ENCODE results near the gene PRCP.
"Not testable (repeated sequence)": the region's sequence is repeated elsewhere in the genome, so short reads cannot be mapped to it uniquely, and the experiment has no call there.

Gene PRCP

GRCh38 chr11:82900277-82901164 is at the start of gene PRCP:
PRCP (minus strand) TSS chr11:82900430; CDS start chr11:82900402, 28 bp downstream.
- peak; percentile 80 for DNase-seq (ENCODE audit: low read depth)

DNA sequence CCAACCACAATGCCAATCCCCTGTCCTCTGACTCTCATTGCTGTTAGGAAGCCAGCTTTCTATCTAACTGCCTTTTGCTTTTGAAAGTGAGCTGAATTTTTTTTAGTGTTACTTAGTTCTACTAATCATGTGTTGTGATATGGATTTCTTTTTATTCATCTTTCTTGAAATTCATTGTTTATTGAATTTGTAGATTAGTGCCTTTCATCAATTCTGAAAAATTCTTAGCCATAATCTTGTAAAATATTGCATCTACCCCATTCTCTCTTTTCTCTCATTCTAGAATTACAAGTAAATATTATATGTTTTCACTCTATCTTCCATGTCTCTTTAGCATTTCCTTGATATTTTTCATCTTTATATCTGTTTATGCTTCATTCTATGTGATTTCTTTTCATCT is 49.1 kb upstream of the PRCP start:
- no peak for DNase-seq (ENCODE audit: low read depth)

- no peak for DNase-seq (ENCODE audit: low read depth)
Measured at GRCh38 chr11:82945682-82946081, 45.5 kb upstream of the PRCP start.

GRCh38 chr11:82945041-82945440 is 44.8 kb upstream of the PRCP start:
- not testable (repeated sequence) for DNase-seq (ENCODE audit: low read depth)

GRCh38 chr11:82944198-82944597 is 44.0 kb upstream of the PRCP start:
- DNase-seq (ENCODE audit: low read depth): no peak

DNA sequence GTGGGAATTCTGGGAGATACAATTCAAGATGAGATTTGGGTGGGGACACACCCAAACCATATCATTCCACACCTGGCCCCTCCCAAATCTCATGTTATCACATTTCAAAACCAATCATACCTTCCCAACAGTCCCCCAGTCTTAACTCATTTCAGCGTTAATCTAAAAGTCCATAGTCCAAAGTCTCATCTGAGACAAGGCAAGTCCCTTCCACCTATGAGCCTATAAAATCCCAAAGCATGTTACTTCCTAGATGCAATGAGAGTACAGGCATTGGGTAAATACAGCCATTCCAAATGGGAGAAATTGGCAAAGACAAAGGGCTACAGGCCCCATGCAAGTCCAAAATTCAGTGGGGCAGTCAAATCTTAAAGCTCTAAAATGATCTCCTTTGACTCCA is 43.2 kb upstream of the PRCP start:
- DNase-seq (ENCODE audit: low read depth): not testable (repeated sequence)

- no peak for DNase-seq (ENCODE audit: low read depth)
Measured at GRCh38 chr11:82942376-82942775, 42.1 kb upstream of the PRCP start.

GRCh38 chr11:82939456-82939855 is 39.2 kb upstream of the PRCP start:
- no peak for DNase-seq (ENCODE audit: low read depth)

DNA sequence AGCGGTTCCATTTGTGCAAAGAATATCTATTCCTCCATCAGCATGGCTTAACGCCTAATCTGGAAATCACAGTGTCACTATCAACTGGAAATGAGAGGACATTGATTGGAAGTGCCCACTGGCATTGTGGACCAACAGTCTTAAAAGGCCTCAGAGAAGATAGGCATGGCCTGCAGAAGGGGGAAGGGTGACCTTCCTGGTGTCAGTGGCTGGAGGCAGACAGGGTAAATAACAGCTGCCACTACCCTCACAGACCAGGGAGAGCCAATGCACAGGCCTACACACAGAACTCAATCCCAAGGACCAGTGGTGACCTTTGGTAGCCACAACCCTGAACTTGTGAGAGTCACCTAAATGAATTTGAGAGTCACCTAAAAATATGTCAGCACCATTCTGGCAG is 37.3 kb upstream of the PRCP start:
- DNase-seq (ENCODE audit: low read depth): no peak

DNA sequence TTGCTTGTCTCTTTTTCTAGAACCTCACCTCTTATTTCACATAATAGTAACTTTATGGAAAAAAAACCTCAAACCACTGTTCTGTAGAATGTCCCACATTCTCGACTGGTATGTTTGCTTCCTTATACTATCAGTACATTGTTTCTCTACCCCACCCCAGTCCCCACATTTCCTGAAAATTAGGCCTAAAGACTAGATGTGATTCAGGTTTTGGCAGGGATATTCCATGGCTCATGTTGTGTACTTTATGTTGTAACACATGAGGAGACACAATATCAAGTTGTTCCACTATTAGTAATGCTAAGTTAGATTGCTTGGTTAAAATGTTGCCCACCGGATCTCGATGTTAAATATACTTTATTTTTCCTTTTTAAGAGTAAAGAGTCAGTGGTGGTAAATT is 36.0 kb upstream of the PRCP start:
- no peak for DNase-seq (ENCODE audit: low read depth)

DNA sequence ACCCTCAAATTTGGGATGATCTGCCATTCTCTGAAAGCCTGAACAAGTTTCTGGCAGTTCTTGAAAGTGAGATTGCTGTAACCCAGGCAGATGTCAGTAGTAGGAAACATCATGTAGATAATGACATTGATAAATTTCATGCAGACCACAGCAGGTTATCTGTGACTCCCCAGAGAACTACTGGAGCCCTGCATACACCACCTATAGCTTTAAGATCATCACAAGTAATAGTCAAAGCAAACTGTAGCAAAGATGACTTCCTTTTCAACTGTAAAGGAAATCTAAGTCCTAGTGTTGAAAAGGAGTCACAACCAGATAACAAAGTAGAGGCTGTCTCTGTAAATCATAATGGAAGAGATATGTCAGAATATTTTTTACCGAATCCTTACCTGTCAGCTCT is 32.3 kb upstream of the PRCP start:
- DNase-seq (ENCODE audit: low read depth): no peak

GRCh38 chr11:82930734-82931133 is 30.5 kb upstream of the PRCP start:
- no peak for DNase-seq (ENCODE audit: low read depth)

GRCh38 chr11:82930229-82930628 is 30.0 kb upstream of the PRCP start:
- DNase-seq (ENCODE audit: low read depth): no peak

DNA sequence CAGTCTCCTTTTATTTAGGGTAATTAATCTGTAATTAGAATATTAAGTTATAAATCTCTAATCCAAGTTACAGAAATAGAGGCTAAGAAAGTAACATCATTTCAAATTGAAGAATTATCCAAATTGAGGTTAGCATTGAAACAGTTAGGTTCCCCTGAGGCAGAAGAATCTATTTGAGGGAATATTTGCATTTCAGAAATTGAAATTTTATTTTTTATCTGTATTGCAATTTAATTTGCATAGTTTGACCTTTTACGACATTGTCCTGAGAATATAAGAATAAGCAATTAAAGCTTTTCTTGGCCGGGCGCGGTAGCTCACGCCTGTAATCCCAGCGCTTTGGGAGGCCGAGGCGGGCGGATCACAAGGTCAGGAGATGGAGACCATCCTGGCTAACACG is 28.9 kb upstream of the PRCP start:
- DNase-seq (ENCODE audit: low read depth): no peak

DNA sequence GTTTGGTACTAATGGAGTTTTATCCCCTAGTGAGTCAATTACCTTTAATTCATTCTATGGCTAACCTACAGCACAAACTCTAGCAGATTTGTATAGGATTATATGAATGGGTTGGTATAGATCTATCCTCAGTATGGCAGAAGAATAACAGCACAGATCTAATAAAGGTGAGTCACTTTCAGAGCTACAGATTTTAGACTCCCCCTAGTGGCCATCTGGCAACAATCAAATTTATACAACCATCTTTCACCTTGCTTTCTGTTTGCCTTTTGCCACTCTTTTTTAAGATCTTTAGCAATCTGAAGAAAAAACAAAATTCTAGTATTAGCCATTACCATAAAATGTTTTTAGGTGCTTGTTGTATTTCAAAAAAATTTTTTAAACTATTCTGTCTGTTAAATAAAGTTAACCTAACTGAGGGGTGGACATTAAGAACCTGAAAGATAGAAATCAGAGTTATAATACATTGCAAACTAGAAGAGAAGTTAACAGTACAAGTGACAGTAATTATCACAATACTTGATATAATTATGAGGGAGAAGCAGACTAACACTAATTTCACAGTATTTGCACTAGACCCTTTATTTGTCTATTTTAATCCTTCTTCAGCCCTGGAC is 27.1 kb upstream of the PRCP start:
- DNase-seq (ENCODE audit: low read depth): no peak

GRCh38 chr11:82924522-82925224 is 24.4 kb upstream of the PRCP start:
- DNase-seq (ENCODE audit: low read depth): no peak

DNA sequence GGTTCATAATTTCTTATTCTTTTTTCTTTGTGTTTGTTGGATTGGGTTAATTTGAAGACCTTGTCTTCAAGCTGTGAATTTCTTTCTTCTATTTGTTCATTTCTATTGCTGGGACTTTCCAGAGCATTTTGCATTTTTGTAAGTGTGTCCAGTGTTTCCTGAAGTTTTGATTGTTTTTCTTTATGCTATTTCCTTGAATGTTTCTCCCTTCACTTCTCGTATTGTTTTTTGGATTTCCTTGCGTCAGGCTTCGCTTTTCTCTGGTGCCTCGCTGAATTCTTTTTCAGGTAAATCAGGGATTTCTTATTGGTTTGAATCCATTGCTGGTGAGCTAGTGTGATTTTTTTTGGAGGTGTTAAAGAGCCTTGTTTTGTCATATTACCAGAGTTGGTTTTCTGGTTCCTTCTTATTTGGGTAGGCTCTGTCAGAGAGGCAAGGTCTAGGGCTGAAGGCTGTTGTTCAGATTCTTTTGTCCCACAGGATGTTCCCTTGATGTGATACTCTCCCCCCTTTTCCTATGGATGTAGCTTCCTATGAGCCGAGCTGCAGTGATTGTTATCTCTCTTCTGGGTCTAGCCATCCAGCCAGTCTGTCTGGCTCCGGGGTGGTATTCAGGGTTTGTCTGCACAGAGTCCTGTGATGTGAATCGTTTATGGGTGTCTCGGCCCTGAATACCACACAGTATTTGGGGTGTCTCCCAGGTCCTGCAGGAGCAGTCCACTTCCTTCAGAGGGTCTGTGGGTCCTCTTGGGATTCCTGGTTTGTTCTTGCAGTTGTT is 22.4 kb upstream of the PRCP start:
- DNase-seq (ENCODE audit: low read depth): not testable (repeated sequence)

DNA sequence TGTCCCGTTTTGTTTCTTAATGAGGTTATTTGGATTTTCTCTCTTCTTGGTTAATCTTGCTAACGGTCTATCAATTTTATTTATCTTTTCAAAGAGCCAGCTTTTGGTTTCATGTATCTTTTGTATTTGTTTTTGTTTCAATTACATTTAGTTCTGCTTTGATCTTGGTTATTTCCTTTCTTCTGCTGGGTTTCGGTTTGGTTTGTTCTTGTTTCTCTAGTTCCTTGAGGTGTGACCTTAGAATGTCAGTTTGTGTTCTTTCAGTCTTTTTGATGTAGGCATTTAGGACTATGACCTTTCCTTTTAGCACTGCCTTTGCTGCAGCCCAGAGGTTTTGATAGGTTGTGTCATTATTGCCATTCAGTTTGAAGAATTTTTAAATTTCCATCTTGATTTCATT is 20.0 kb upstream of the PRCP start:
- DNase-seq (ENCODE audit: low read depth): not testable (repeated sequence)

DNA sequence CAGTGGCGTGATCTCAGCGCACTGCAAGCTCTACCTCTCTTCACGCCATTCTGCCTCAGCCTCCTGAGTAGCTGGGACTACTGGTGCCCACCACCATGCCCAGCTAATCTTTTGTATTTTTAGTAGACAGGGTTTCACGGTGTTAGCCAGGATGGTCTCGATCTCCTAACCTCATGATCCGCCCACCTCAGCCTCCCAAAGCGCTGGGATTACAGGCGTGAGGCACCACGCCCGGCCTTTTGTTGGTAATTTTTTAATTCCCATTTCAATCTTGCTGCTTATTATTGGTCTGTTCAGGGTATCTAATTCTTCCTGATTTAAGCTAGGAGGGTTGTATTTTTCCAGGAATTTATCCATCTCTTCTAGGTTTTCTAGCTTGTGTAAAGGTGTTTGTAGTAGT is 19.6 kb upstream of the PRCP start:
- DNase-seq (ENCODE audit: low read depth): not testable (repeated sequence)

DNA sequence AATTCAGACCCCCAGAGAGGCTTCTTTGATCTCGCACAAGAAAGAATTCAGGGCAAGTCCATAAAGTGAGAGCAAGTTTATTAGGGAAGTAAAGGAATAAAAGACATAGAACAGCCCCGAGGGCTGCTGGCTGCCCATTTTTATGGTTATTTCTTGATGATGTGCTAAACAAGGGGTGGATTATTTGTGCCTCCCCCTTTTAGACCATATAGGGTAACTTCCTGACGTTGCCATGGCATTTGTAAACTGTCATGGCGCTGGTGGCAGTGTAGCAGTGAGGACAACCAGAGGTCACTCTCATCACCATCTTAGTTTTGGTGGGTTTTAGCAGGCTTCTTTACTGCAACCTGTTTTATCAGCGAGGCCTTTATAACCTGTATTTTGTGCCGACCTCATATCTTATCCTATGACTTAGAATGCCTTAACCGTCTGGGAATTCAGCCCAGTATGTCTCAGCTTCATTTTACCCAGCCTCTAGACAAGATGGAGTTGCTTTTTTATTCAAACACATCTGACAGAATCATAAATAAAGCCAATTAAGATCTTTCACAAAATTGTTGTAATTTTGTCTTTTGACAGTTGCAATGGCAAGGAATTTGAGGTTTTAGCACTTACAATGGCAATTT is 8.9 kb upstream of the PRCP start:
- no peak for DNase-seq (ENCODE audit: low read depth)

DNA sequence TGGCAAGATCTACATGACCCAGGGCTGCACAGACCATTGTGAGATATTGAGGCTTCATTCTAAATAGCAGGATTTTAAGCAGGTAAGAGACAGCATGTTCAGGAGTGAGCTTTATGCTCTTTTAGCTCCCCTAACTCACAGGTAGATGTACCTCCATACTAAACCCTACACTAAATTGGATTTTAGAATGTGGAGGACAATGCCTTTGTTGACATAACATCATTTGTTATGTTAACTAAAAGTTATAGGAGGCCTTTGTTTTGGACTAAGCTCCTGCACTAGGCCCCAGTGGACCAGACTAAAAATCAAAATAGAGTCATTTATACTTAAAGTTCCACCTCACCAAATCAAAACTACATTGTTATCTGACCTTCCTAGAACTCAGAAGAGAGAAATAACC is 8.1 kb upstream of the PRCP start:
- no peak for DNase-seq (ENCODE audit: low read depth)

DNA sequence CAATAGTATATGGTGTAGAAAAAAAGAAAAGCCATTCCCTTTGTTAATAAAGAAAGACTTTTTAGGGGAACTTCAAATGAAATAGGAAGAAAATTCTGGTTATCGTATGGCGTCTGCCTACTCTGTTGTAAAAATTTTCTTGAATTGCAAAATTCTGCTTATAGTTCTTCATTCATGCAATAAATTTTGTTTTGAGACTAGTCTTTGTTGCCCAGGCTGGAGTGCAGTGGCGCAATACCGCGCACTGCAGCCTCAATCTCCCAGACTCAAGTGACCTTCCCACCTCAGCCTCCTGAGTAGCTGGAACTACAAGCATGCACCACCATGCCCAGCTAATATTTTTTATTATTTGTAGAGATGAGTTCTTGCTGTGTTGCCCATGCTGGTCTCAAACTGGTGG is 7.1 kb upstream of the PRCP start:
- DNase-seq (ENCODE audit: low read depth): no peak

Data from stimulated activated CD8-positive, alpha-beta memory T cell treated with anti-CD3 and anti-CD28 coated beads, Interleukin-15, amount 100 ng/mL, for 1 hour (primary cell).